ENCODE data around the gene PRMT2.

DNA sequence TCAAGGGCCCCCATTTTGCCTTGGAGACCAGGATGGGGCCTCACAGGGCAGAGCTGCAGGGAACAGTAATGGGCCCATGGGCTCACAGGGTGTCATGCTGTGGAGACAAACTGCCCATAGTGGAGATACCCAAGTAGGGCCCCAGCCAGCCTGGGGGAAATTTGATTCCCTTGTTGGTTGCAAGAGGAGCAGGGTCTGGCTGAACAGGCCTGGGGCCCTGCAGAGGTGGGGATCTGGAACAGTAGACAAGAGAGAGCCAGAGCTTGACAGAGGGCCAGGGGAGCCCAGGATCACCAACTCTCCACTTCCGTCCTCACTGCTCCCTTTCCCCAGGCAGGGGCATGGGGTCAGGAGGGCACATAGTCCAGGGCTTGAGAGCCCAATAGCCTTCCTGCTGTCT lies 39.3 kb upstream of the PRMT2 start:
- TF ChIP-seq POLR2A (IDR thresholded peaks at IDR 0.05; ENCODE audit: extremely low read depth, insufficient read length), result no peak
- TF ChIP-seq, protein P1, sequence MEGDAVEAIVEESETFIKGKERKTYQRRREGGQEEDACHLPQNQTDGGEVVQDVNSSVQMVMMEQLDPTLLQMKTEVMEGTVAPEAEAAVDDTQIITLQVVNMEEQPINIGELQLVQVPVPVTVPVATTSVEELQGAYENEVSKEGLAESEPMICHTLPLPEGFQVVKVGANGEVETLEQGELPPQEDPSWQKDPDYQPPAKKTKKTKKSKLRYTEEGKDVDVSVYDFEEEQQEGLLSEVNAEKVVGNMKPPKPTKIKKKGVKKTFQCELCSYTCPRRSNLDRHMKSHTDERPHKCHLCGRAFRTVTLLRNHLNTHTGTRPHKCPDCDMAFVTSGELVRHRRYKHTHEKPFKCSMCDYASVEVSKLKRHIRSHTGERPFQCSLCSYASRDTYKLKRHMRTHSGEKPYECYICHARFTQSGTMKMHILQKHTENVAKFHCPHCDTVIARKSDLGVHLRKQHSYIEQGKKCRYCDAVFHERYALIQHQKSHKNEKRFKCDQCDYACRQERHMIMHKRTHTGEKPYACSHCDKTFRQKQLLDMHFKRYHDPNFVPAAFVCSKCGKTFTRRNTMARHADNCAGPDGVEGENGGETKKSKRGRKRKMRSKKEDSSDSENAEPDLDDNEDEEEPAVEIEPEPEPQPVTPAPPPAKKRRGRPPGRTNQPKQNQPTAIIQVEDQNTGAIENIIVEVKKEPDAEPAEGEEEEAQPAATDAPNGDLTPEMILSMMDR (IDR thresholded peaks at IDR 0.05; ENCODE audit: low read depth, low read length), result no peak

All from NB4 (cell line).